ENCODE data around the gene SLC4A3.

DNA sequence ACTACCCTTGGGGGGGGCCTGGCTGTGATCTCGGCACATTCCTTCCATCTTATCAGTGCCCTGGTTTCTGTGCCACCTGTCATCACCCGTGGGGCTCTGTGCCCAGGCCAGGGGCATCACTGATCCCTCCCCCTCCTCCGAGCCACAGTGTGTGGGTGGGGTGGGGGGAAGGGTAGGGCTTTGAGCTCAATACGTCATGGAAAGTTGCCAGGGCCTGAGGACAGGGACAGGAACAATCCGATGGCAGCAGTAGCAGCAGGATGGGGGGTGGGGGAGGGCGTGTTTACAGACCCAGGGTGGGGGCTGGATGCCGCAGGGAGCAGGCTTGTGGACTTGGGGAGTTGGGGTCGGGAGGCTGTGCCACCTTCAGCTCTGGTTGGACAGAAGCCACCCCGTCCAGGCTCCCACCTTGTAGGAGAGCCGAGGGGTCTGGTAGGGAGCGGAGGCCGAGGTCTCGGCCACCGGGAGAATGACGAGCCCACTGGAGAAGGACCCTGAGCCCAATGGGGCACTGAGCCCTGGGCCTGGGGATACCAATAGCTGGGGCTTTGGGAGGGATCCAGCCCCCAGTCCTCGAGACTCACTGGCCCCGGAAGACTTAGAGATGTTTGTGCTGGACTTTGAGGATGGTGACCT lies 3.5 kb downstream of the SLC4A3 start:
- TF ChIP-seq, protein P1, sequence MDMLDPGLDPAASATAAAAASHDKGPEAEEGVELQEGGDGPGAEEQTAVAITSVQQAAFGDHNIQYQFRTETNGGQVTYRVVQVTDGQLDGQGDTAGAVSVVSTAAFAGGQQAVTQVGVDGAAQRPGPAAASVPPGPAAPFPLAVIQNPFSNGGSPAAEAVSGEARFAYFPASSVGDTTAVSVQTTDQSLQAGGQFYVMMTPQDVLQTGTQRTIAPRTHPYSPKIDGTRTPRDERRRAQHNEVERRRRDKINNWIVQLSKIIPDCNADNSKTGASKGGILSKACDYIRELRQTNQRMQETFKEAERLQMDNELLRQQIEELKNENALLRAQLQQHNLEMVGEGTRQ (IDR thresholded peaks at IDR 0.05; ENCODE audit: low read depth, low read length) = no peak
- TF ChIP-seq, protein P1 (CRISPR knock-in tag; IDR thresholded peaks at IDR 0.05; ENCODE audit: borderline replicate concordance) = no peak
- TF ChIP-seq AHR (CRISPR knock-in tag; IDR thresholded peaks at IDR 0.05) (no peak), SYNCRIP (IDR thresholded peaks at IDR 0.05; ENCODE audit: insufficient read depth, low read depth, low read length) (no peak), ZNF598 (CRISPR knock-in tag; IDR thresholded peaks at IDR 0.05; ENCODE audit: borderline replicate concordance) (no peak), RAD51 (IDR thresholded peaks at IDR 0.05; ENCODE audit: borderline replicate concordance) (no peak), ZNF24 (IDR thresholded peaks at IDR 0.05) (no peak), HOXA7 (CRISPR knock-in tag; IDR thresholded peaks at IDR 0.05) (no peak), RBM22 (optimal IDR thresholded peaks at IDR 0.05; ENCODE audit: low read length) (no peak), CEBPB (IDR thresholded peaks at IDR 0.05; ENCODE audit: borderline replicate concordance, low read depth, low read length) (no peak), SP1 (IDR thresholded peaks at IDR 0.05) (no peak), SP1 (CRISPR knock-in tag; IDR thresholded peaks at IDR 0.05) (no peak), CEBPG (CRISPR knock-in tag; IDR thresholded peaks at IDR 0.05) (no peak), HOXA5 (CRISPR knock-in tag; IDR thresholded peaks at IDR 0.05) (no peak)
- TF ChIP-seq, protein P2, sequence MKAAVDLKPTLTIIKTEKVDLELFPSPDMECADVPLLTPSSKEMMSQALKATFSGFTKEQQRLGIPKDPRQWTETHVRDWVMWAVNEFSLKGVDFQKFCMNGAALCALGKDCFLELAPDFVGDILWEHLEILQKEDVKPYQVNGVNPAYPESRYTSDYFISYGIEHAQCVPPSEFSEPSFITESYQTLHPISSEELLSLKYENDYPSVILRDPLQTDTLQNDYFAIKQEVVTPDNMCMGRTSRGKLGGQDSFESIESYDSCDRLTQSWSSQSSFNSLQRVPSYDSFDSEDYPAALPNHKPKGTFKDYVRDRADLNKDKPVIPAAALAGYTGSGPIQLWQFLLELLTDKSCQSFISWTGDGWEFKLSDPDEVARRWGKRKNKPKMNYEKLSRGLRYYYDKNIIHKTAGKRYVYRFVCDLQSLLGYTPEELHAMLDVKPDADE (CRISPR knock-in tag; IDR thresholded peaks at IDR 0.05) = no peak
- TF ChIP-seq, protein P3, sequence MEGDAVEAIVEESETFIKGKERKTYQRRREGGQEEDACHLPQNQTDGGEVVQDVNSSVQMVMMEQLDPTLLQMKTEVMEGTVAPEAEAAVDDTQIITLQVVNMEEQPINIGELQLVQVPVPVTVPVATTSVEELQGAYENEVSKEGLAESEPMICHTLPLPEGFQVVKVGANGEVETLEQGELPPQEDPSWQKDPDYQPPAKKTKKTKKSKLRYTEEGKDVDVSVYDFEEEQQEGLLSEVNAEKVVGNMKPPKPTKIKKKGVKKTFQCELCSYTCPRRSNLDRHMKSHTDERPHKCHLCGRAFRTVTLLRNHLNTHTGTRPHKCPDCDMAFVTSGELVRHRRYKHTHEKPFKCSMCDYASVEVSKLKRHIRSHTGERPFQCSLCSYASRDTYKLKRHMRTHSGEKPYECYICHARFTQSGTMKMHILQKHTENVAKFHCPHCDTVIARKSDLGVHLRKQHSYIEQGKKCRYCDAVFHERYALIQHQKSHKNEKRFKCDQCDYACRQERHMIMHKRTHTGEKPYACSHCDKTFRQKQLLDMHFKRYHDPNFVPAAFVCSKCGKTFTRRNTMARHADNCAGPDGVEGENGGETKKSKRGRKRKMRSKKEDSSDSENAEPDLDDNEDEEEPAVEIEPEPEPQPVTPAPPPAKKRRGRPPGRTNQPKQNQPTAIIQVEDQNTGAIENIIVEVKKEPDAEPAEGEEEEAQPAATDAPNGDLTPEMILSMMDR (CRISPR knock-in tag; IDR thresholded peaks at IDR 0.05) = no peak
